D721Med (cell line): Measurements from ENCODE around the gene ACSL5.
A peak's percentile ranks its signal among the peaks of the same experiment; 100 is the strongest.
"Not testable (repeated sequence)": the region's sequence is repeated elsewhere in the genome, so short reads cannot be mapped to it uniquely, and the experiment has no call there.

Source experiments
- DNase-seq: peaks from one replicate; pipeline ENCODE4 v3.0.0; 2011; ENCODE audit warnings: low spot score; ENCODE audit not compliant: insufficient read length
- FAIRE-seq: peaks from 2 replicates; lab custom pipeline; 2011; peaks lifted over from hg19 to GRCh38; lab: Jason Lieb, UNC
- CTCF ChIP-seq: IDR thresholded peaks from 2 replicates; pipeline ENCODE4 v1.5.1; 2012; ENCODE audit warnings: mild to moderate bottlenecking, control low read depth; ENCODE audit not compliant: insufficient read depth; ENCODE audit errors: missing control alignments

Gene ACSL5

GRCh38 chr10:112448888-112449287, 75.0 kb downstream of the ACSL5 start:
- FAIRE-seq: no peak
- TF ChIP-seq CTCF: no peak
- DNase-seq: no peak

DNA sequence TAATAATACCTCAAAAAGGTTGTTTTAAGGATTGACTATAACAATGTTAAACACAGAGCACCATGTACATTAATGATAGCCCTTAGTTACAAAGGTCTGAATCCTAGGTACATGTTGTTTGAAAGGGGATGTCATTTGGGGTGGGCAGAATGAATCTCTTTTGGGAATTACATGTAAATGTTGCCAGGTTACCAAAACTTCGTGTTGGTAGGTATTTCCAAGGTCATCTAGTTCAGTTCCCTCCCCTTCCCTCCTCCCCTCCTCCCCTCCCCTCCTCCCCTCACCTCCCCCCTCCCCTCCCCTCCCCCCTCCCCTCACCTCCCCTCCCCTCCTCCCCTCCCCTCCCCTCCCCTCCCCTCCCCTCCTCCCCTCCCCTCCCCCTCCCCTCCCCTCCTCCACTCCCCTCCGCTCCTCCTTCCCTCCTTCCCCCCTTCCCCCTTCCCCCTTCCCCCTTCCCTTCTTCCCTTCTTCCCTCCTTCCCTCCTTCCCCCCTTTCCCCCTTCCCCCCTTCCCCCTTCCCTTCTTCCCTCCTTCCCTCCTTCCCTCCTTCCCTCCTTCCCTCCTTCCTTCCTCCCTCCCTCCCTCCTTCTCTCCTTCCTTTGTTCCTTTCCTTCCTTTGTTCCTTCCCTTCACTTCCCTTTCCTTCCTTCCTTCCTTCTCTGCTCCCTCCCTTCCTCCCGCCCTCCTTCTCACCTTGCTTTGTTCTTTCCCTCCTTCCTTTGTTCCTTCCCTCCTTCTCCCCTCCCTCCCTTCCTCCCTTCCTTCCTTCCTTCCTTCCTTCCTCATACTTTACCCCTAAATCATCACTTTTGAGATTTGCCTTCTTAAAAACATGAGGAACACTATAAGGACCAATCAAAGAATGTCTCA, 81.2 kb downstream of the ACSL5 start:
- no peak for FAIRE-seq
- no peak for TF ChIP-seq CTCF
- DNase-seq: no peak

GRCh38 chr10:112456533-112456932, 82.6 kb downstream of the ACSL5 start:
- no peak for DNase-seq
- peak; percentile 2 for TF ChIP-seq CTCF
- no peak for FAIRE-seq

DNA sequence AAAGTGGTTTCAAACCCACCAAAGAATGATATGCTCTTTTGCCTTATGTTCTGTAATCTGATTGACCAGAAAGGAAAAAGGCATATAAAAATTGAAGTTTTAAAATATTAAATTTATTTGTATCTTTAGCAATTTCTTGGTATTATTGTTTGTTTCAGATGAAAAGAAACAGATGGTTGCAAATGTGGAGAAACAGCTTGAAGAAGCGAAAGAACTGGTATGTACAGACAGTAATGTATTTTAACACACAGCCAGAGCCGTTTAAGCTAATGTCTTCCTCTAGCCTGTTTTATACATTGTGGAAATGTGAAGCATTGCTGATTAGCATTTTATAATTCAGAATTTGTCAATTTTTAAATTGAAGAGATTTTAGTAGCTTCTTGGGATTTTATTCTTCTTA, 86.5 kb downstream of the ACSL5 start:
- FAIRE-seq: no peak
- no peak for TF ChIP-seq CTCF
- DNase-seq: no peak

DNA sequence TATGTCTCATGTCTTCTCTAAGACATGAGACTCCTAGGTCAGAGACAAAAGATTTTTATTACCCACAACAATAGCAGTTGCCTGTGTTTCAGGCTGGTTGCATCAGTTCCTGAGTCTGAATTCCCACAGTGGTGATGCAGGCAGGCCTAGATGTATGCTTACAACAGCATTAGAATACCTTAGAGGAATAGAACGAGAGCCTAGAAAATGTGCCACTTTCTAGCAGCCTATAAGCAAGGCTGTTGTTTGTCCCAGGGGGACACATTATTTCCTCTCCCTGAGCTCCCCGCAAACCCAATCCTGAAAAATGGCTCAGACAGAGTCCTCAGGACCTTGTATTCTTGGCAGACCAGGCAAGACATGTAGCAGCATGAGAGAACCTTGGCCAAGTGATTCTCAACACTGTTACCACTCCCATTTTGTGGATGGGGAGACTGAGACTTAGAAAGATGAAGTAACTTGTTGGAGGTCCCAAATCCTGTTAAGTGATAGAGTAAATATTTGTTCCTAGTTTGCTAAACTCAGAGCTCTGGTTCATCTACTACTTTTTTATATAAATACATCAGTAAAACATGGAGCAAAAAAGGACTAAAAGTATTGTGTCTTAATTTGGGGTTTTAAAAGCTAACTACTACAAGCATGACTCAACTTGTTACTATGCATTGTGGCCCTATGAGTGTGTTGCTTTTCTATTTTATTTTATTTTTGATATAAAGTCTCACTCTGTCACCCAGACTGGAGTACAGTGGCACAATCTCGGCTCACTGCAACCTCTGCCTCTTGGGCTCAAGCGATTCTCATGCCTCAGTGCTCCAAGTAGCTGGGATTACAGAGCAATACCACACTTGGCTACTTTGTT, 87.3 kb downstream of the ACSL5 start:
- TF ChIP-seq CTCF: no peak

DNA sequence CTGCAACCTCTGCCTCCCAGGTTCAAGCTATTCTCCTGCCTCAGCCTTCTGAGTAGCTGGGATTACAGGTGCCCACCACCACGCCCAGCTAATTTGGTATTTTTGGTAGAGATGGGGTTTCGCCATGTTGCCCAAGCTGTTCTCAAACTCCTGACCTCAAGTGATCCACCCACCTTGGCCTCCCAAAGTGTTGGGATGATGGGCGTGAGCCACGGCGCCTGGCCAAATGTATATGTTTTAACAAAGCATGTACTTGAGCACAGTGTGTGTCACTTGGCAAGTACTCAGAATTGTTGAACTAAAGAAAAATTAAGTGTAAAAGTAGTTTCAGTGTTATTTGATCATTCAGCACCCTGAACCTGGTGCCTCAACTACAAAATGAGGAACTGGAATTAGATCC, 90.2 kb downstream of the ACSL5 start:
- FAIRE-seq, DNase-seq: not testable (repeated sequence)

More for the DNA sequence above, 87.3 kb downstream of the ACSL5 start:
- DNase-seq (no peak), FAIRE-seq (no peak)

- FAIRE-seq (no peak), DNase-seq (no peak)
- no peak for TF ChIP-seq CTCF
These were observed 91.5 kb downstream of the ACSL5 start for GRCh38 chr10:112465299-112465883.
